ENCODE measurements around the gene AOPEP.

The AOPEP gene

DNA sequence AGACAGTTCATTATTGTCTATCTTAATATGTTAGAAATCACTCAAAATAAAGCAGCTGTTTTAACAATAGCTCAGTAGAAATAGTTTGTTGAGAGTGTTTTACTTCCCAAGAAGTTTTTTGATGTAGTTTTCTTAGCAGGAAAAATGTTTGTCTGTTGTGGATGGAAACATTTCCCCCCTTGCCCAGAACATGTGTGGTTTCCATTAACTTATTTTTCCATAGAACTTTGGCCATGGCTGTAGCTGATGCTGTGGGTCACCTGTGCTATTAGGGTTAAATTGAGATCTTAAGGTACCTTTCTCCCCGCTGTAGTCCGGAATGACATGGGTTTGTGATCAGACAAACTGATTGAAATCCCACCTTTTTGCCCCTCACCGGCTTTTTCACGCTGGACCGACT, 296.2 kb downstream of the AOPEP start:
- H3K4me3 ChIP-seq (ENCODE audit: insufficient read depth, low read length, poor library complexity, severe bottlenecking): no peak overlapping the region
- H3F3A ChIP-seq (ENCODE audit: insufficient read depth): no peaks in the 10 kb centered on the region
- H3K9ac ChIP-seq (ENCODE audit: low read length): no peak overlapping the region
- H3K79me2 ChIP-seq (ENCODE audit: insufficient read depth, low read length): no peaks in the 10 kb centered on the region
- no peaks in the 10 kb centered on the region for H4K20me1 ChIP-seq (ENCODE audit: low read depth, low read length)
- H2AFZ ChIP-seq (ENCODE audit: low read depth, low read length, severe bottlenecking): no peak overlapping the region
- H3K36me3 ChIP-seq (ENCODE audit: low read length): no peaks in the 10 kb centered on the region
- no peak for TF ChIP-seq EZH2phosphoT487 (conservative IDR thresholded peaks at IDR 0.05; ENCODE audit: low read length)
- TF ChIP-seq, protein P1, sequence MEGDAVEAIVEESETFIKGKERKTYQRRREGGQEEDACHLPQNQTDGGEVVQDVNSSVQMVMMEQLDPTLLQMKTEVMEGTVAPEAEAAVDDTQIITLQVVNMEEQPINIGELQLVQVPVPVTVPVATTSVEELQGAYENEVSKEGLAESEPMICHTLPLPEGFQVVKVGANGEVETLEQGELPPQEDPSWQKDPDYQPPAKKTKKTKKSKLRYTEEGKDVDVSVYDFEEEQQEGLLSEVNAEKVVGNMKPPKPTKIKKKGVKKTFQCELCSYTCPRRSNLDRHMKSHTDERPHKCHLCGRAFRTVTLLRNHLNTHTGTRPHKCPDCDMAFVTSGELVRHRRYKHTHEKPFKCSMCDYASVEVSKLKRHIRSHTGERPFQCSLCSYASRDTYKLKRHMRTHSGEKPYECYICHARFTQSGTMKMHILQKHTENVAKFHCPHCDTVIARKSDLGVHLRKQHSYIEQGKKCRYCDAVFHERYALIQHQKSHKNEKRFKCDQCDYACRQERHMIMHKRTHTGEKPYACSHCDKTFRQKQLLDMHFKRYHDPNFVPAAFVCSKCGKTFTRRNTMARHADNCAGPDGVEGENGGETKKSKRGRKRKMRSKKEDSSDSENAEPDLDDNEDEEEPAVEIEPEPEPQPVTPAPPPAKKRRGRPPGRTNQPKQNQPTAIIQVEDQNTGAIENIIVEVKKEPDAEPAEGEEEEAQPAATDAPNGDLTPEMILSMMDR (IDR thresholded peaks at IDR 0.05; ENCODE audit: insufficient read depth, low read length, poor library complexity, severe bottlenecking): no peak
- no peaks in the 10 kb centered on the region for H3K9me3 ChIP-seq (ENCODE audit: insufficient read depth, low read length)
- no peaks in the 10 kb centered on the region for H3K27me3 ChIP-seq (ENCODE audit: low read length)
- no peak overlapping the region for H3K27ac ChIP-seq (ENCODE audit: low read depth, low read length)
- no peak overlapping the region for H3K4me2 ChIP-seq (ENCODE audit: low read depth, low read length, poor library complexity, severe bottlenecking)
- no peaks in the 10 kb centered on the region for H3K9me2 ChIP-seq (replicated peaks; ENCODE audit: insufficient read depth, low read length)

- H3K36me3 ChIP-seq (ENCODE audit: low read length): no peaks in the 10 kb centered on the region
- H3K9me3 ChIP-seq (ENCODE audit: insufficient read depth, low read length): no peaks in the 10 kb centered on the region
- H3K4me2 ChIP-seq (ENCODE audit: low read depth, low read length, poor library complexity, severe bottlenecking): no peak overlapping the region
- H2AFZ ChIP-seq (ENCODE audit: low read depth, low read length, severe bottlenecking): no peak overlapping the region
- H4K20me1 ChIP-seq (ENCODE audit: low read depth, low read length): no peaks in the 10 kb centered on the region
- H3K9ac ChIP-seq (ENCODE audit: low read length): no peak overlapping the region
- H3K27me3 ChIP-seq (ENCODE audit: low read length): no peaks in the 10 kb centered on the region
- no peak overlapping the region for H3K4me3 ChIP-seq (ENCODE audit: insufficient read depth, low read length, poor library complexity, severe bottlenecking)
- H3F3A ChIP-seq (ENCODE audit: insufficient read depth): no peaks in the 10 kb centered on the region
- H3K79me2 ChIP-seq (ENCODE audit: insufficient read depth, low read length): no peaks in the 10 kb centered on the region
- no peak for TF ChIP-seq EZH2phosphoT487 (conservative IDR thresholded peaks at IDR 0.05; ENCODE audit: low read length)
- TF ChIP-seq, protein P1 (IDR thresholded peaks at IDR 0.05; ENCODE audit: insufficient read depth, low read length, poor library complexity, severe bottlenecking): no peak
- H3K27ac ChIP-seq (ENCODE audit: low read depth, low read length): no peak overlapping the region
- H3K9me2 ChIP-seq (replicated peaks; ENCODE audit: insufficient read depth, low read length): no peaks in the 10 kb centered on the region
Measured at GRCh38 chr9:95023217-95024003, 296.9 kb downstream of the AOPEP start.

DNA sequence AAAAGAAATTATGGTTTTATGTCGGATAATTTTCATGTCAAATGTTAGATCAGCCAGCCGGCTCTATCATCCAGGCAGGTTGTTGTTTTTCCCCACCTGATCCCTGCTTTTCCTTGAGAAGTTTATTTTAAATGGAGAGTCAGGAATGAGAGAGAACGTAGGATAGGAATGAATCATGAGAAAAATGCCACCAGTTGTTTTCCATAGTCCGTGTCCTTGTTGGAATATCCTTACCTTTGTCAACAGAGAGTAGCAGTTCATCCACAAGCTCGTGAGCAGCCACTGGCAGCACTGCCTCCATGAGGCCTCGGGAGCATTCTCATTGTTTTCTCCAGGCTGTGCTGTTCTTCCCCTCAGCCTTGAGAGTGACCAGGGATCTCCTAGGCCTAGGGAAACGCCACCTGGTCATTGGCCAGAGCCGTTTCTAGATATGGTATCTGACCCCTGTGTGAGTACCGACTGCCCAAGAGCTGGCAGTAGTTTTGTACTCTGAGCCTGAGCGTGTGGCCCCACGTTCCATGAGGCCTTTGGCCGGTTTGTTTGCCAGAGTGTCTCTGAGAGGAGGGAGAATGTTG, 297.7 kb downstream of the AOPEP start:
- H3K36me3 ChIP-seq (ENCODE audit: low read length): no peaks in the 10 kb centered on the region
- no peak overlapping the region for H3K27ac ChIP-seq (ENCODE audit: low read depth, low read length)
- H3F3A ChIP-seq (ENCODE audit: insufficient read depth): no peaks in the 10 kb centered on the region
- no peak overlapping the region for H2AFZ ChIP-seq (ENCODE audit: low read depth, low read length, severe bottlenecking)
- no peak overlapping the region for H3K4me2 ChIP-seq (ENCODE audit: low read depth, low read length, poor library complexity, severe bottlenecking)
- H4K20me1 ChIP-seq (ENCODE audit: low read depth, low read length): no peaks in the 10 kb centered on the region
- TF ChIP-seq, protein P1 (IDR thresholded peaks at IDR 0.05; ENCODE audit: insufficient read depth, low read length, poor library complexity, severe bottlenecking): no peak
- no peak for TF ChIP-seq EZH2phosphoT487 (conservative IDR thresholded peaks at IDR 0.05; ENCODE audit: low read length)
- H3K9ac ChIP-seq (ENCODE audit: low read length): no peak overlapping the region
- H3K9me3 ChIP-seq (ENCODE audit: insufficient read depth, low read length): no peaks in the 10 kb centered on the region
- no peaks in the 10 kb centered on the region for H3K9me2 ChIP-seq (replicated peaks; ENCODE audit: insufficient read depth, low read length)
- H3K4me3 ChIP-seq (ENCODE audit: insufficient read depth, low read length, poor library complexity, severe bottlenecking): no peak overlapping the region
- no peaks in the 10 kb centered on the region for H3K27me3 ChIP-seq (ENCODE audit: low read length)
- no peaks in the 10 kb centered on the region for H3K79me2 ChIP-seq (ENCODE audit: insufficient read depth, low read length)

Measured in SU-DHL-6 (cell line).